ENCODE data around the gene CMTM2. TPM values are rescaled to one million over a fixed set of nuclear protein-coding genes. Genes with fewer than 3 reads are reported as not detected.

Gene CMTM2
- total and polyA plus RNA-seq, 9 of the 15 experiments (the other 6 are each of a cell fraction or from before 2014, with no cell fraction given) = not detected

DNA sequence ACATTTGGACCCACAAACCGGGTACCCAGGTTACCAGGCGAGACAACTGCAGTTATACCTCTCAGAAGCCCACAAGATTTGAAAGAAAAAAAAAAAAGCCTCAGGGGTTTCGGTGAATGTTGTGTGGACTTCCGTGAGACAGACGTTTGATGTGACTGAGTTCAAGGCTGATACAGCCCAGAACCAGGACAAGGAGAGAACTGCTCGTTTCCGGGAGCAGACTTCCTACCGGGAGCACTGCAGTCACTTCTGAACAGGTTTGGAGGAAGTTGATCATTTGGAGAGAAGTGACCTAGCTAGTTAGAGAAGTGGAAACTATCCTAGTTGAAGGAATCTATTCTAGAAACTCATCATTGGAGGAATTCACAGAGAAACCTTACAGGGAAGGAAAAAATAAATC lies 26.0 kb upstream of the CMTM2 start (continued):
- TF ChIP-seq, protein P1, sequence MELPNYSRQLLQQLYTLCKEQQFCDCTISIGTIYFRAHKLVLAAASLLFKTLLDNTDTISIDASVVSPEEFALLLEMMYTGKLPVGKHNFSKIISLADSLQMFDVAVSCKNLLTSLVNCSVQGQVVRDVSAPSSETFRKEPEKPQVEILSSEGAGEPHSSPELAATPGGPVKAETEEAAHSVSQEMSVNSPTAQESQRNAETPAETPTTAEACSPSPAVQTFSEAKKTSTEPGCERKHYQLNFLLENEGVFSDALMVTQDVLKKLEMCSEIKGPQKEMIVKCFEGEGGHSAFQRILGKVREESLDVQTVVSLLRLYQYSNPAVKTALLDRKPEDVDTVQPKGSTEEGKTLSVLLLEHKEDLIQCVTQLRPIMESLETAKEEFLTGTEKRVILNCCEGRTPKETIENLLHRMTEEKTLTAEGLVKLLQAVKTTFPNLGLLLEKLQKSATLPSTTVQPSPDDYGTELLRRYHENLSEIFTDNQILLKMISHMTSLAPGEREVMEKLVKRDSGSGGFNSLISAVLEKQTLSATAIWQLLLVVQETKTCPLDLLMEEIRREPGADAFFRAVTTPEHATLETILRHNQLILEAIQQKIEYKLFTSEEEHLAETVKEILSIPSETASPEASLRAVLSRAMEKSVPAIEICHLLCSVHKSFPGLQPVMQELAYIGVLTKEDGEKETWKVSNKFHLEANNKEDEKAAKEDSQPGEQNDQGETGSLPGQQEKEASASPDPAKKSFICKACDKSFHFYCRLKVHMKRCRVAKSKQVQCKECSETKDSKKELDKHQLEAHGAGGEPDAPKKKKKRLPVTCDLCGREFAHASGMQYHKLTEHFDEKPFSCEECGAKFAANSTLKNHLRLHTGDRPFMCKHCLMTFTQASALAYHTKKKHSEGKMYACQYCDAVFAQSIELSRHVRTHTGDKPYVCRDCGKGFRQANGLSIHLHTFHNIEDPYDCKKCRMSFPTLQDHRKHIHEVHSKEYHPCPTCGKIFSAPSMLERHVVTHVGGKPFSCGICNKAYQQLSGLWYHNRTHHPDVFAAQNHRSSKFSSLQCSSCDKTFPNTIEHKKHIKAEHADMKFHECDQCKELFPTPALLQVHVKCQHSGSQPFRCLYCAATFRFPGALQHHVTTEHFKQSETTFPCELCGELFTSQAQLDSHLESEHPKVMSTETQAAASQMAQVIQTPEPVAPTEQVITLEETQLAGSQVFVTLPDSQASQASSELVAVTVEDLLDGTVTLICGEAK (IDR thresholded peaks at IDR 0.05) = peak; percentile 4; the same call in 1 of the 2 replicates
- TF ChIP-seq, protein P1 (CRISPR knock-in tag; IDR thresholded peaks at IDR 0.05) = no peak
- TF ChIP-seq, protein P2, sequence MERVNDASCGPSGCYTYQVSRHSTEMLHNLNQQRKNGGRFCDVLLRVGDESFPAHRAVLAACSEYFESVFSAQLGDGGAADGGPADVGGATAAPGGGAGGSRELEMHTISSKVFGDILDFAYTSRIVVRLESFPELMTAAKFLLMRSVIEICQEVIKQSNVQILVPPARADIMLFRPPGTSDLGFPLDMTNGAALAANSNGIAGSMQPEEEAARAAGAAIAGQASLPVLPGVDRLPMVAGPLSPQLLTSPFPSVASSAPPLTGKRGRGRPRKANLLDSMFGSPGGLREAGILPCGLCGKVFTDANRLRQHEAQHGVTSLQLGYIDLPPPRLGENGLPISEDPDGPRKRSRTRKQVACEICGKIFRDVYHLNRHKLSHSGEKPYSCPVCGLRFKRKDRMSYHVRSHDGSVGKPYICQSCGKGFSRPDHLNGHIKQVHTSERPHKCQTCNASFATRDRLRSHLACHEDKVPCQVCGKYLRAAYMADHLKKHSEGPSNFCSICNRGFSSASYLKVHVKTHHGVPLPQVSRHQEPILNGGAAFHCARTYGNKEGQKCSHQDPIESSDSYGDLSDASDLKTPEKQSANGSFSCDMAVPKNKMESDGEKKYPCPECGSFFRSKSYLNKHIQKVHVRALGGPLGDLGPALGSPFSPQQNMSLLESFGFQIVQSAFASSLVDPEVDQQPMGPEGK (CRISPR knock-in tag; IDR thresholded peaks at IDR 0.05; ENCODE audit: borderline replicate concordance) = no peak
- 0 out of 2 replicates have a peak, but pooled peaks have one; percentile 23 for TF ChIP-seq ELF1 (tag; IDR thresholded peaks at IDR 0.05)
- no peak for TF ChIP-seq CHD2 (IDR thresholded peaks at IDR 0.05; ENCODE audit: low read depth, low read length)
- TF ChIP-seq, protein P3, sequence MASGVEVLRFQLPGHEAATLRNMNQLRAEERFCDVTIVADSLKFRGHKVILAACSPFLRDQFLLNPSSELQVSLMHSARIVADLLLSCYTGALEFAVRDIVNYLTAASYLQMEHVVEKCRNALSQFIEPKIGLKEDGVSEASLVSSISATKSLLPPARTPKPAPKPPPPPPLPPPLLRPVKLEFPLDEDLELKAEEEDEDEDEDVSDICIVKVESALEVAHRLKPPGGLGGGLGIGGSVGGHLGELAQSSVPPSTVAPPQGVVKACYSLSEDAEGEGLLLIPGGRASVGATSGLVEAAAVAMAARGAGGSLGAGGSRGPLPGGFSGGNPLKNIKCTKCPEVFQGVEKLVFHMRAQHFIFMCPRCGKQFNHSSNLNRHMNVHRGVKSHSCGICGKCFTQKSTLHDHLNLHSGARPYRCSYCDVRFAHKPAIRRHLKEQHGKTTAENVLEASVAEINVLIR (CRISPR knock-in tag; IDR thresholded peaks at IDR 0.05) = no peak
- TF ChIP-seq, protein P4, sequence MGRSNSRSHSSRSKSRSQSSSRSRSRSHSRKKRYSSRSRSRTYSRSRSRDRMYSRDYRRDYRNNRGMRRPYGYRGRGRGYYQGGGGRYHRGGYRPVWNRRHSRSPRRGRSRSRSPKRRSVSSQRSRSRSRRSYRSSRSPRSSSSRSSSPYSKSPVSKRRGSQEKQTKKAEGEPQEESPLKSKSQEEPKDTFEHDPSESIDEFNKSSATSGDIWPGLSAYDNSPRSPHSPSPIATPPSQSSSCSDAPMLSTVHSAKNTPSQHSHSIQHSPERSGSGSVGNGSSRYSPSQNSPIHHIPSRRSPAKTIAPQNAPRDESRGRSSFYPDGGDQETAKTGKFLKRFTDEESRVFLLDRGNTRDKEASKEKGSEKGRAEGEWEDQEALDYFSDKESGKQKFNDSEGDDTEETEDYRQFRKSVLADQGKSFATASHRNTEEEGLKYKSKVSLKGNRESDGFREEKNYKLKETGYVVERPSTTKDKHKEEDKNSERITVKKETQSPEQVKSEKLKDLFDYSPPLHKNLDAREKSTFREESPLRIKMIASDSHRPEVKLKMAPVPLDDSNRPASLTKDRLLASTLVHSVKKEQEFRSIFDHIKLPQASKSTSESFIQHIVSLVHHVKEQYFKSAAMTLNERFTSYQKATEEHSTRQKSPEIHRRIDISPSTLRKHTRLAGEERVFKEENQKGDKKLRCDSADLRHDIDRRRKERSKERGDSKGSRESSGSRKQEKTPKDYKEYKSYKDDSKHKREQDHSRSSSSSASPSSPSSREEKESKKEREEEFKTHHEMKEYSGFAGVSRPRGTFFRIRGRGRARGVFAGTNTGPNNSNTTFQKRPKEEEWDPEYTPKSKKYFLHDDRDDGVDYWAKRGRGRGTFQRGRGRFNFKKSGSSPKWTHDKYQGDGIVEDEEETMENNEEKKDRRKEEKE (IDR thresholded peaks at IDR 0.05; ENCODE audit: borderline replicate concordance in 1 of 2, control insufficient read depth in 1 of 2, low read depth in 2 of 2, low read length in 1 of 2) = no peak
- no peak for TF ChIP-seq PHB (CRISPR knock-in tag; IDR thresholded peaks at IDR 0.05)

All from K562 (cell line).